CD4-positive, alpha-beta T cell treated with Interleukin-12 subunit alpha and Interleukin-12 subunit beta, for 1 hour (primary cell): ENCODE results near the gene RAB31.

Experiments
- DNase-seq: peaks from one replicate; pipeline ENCODE4 v3.0.0-alpha.2; 2020

The RAB31 gene

GRCh38 chr18:9822587-9823185 lies 114.6 kb downstream of the RAB31 start:
- no peak for DNase-seq

GRCh38 chr18:9823805-9824473 lies 115.8 kb downstream of the RAB31 start:
- DNase-seq: no peak

- no peak for DNase-seq
These were observed 116.4 kb downstream of the RAB31 start for GRCh38 chr18:9824474-9824832.

GRCh38 chr18:9824952-9825371 lies 116.9 kb downstream of the RAB31 start:
- DNase-seq: no peak

- no peak for DNase-seq
These were observed 117.5 kb downstream of the RAB31 start for GRCh38 chr18:9825571-9826073.

- no peak for DNase-seq
These were observed 118.6 kb downstream of the RAB31 start for GRCh38 chr18:9826685-9827084.

GRCh38 chr18:9827211-9827792 lies 119.2 kb downstream of the RAB31 start:
- DNase-seq: no peak

- peak; percentile 7 for DNase-seq
These were observed 119.8 kb downstream of the RAB31 start for GRCh38 chr18:9827793-9828505.

GRCh38 chr18:9828506-9829396 lies 120.7 kb downstream of the RAB31 start:
- no peak for DNase-seq

GRCh38 chr18:9829397-9829712 lies 121.3 kb downstream of the RAB31 start:
- no peak for DNase-seq

- no peak for DNase-seq
These were observed 123.1 kb downstream of the RAB31 start for GRCh38 chr18:9831036-9831722.

- no peak for DNase-seq
These were observed 123.7 kb downstream of the RAB31 start for GRCh38 chr18:9831723-9832199.

- DNase-seq: no peak
These were observed 124.8 kb downstream of the RAB31 start for GRCh38 chr18:9832871-9833270.

- DNase-seq: no peak
These were observed 126.5 kb downstream of the RAB31 start for GRCh38 chr18:9834551-9834950.

- no peak for DNase-seq
These were observed 127.1 kb downstream of the RAB31 start for GRCh38 chr18:9835113-9835755.

GRCh38 chr18:9835825-9836224 lies 127.7 kb downstream of the RAB31 start:
- DNase-seq: no peak

- no peak for DNase-seq
These were observed 130.2 kb downstream of the RAB31 start for GRCh38 chr18:9838144-9838877.

- DNase-seq: no peak
These were observed 131.1 kb downstream of the RAB31 start for GRCh38 chr18:9839211-9839610.

GRCh38 chr18:9839853-9840252 lies 131.8 kb downstream of the RAB31 start:
- DNase-seq: no peak

GRCh38 chr18:9841752-9842151 lies 133.7 kb downstream of the RAB31 start:
- no peak for DNase-seq

GRCh38 chr18:9842448-9842847 lies 134.3 kb downstream of the RAB31 start:
- no peak for DNase-seq
